NCI-H146 treated with DMSO at 0.1 percent for 48 hours (cell line): Measurements from ENCODE around the gene CACNA1A.

Experiments
- DNase-seq: peaks from one replicate; lab custom pipeline; 2025; ENCODE audit not compliant: unreplicated experiment; lab: John Stamatoyannopoulos, UW

The CACNA1A gene

GRCh38 chr19:13314761-13315160, 191.5 kb downstream of the CACNA1A start:
- no peak for DNase-seq

GRCh38 chr19:13313875-13314274, 192.4 kb downstream of the CACNA1A start:
- DNase-seq: no peak

- no peak for DNase-seq
These were observed 196.4 kb downstream of the CACNA1A start for GRCh38 chr19:13309864-13310263.

- DNase-seq: no peak
These were observed 202.7 kb downstream of the CACNA1A start for GRCh38 chr19:13303381-13304129.

GRCh38 chr19:13302526-13303270, 203.6 kb downstream of the CACNA1A start:
- DNase-seq: no peak

GRCh38 chr19:13301627-13302334, 204.5 kb downstream of the CACNA1A start:
- no peak for DNase-seq

GRCh38 chr19:13300421-13301030, 205.8 kb downstream of the CACNA1A start:
- DNase-seq: no peak

GRCh38 chr19:13299838-13300237, 206.4 kb downstream of the CACNA1A start:
- peak; percentile 50 for DNase-seq

GRCh38 chr19:13298565-13299481, 207.5 kb downstream of the CACNA1A start:
- DNase-seq: no peak

GRCh38 chr19:13297023-13297422, 209.3 kb downstream of the CACNA1A start:
- no peak for DNase-seq

- DNase-seq: no peak
These were observed 211.3 kb downstream of the CACNA1A start for GRCh38 chr19:13294812-13295567.

- DNase-seq: no peak
These were observed 214.4 kb downstream of the CACNA1A start for GRCh38 chr19:13291913-13292312.

GRCh38 chr19:13290741-13291140, 215.5 kb downstream of the CACNA1A start:
- DNase-seq: no peak

- no peak for DNase-seq
These were observed 217.0 kb downstream of the CACNA1A start for GRCh38 chr19:13289295-13289694.

GRCh38 chr19:13286195-13286985, 219.9 kb downstream of the CACNA1A start:
- no peak for DNase-seq

- DNase-seq: no peak
These were observed 221.1 kb downstream of the CACNA1A start for GRCh38 chr19:13284929-13285928.

GRCh38 chr19:13283871-13284270, 222.4 kb downstream of the CACNA1A start:
- DNase-seq: no peak
